Measurements from ENCODE around the gene AHSG.
"Not testable (repeated sequence)": the region's sequence is repeated elsewhere in the genome, so short reads cannot be mapped to it uniquely, and the experiment has no call there.

AHSG gene

DNA sequence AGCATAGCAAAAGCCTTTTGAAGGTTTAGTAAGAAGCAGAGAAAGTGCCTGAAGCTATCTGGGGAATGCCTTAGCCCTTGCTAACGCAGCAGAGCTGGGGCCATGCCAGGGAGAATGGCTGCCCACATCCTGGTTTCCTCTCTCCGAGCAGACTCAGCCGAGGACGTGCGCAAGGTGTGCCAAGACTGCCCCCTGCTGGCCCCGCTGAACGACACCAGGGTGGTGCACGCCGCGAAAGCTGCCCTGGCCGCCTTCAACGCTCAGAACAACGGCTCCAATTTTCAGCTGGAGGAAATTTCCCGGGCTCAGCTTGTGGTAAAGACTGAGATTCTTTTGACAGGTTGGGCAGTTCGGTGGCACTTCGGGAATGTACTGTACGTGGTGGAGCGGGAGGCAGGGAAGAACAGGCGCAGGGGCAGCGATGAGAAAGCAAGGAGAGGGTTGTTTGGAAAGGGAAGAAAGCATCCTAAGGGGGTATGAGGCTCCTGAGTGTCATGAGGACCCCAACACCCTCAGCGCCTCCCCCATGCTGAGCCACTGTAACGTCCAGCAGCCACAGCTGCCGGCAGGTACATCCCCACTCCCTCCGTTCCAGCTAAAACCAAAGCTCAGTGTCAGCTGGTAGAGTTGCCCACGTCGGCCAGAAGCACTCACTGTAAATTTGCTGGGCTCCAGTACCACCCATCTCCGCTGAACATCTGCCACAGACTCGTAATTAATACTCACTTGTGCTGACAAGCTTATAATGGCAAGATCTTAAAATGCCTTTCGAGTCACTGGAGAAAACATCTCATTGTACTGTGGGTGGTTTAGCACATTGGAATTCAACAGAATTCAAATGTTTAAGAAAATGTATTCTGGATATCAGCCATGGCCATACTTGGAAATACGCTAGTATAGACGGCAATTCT lies 4.4 kb downstream of the AHSG start:
- DNase-seq (ENCODE audit: low read depth in 2 of 2), result peak; percentile 75 to 82

DNA sequence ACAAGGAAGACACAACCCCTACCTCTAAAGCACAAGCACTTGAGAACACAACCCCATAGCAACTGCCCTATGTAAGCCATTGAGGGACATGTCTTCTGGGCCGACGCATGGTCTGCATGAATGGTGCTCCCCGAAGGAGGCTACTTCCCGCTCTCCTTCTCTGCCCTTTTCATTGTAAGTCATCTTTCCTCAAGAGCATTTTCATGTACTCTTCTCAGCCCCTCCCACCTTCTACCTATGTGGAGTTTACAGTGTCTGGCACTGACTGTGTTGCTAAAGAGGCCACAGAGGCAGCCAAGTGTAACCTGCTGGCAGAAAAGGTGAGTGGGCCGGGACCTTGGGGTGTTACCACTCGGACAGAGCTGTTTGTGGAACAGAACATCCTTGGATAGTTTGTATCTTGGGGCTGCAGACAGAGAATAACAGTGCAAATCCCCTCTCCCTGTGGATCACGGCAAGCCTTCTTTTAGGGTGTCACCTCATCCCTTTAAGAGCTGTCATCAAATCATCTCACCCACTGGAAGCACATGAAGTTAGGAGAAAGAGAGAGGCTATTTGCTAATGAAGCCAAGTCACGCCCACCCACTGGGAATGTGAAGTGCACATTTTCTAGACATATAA lies 5.6 kb downstream of the AHSG start:
- DNase-seq (ENCODE audit: low read depth in 2 of 2), result no peak

DNA sequence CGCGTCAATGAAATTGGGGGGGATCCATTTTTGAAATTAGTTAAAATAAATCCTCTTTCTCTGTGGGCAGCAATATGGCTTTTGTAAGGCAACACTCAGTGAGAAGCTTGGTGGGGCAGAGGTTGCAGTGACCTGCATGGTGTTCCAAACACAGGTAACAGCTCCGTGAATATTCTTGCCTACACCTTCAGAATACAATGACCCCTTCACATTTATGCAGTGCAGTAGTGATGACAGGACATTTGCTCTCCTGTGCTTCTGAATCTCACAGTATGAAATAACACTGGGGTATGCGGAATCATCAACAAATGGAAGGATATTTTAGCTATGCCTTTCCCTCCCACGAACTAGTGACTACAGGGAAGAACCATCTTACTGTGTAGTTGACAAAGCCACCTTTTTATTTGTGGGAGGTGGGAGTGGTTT lies 6.9 kb downstream of the AHSG start:
- DNase-seq (ENCODE audit: low read depth in 2 of 2), result no peak

DNA sequence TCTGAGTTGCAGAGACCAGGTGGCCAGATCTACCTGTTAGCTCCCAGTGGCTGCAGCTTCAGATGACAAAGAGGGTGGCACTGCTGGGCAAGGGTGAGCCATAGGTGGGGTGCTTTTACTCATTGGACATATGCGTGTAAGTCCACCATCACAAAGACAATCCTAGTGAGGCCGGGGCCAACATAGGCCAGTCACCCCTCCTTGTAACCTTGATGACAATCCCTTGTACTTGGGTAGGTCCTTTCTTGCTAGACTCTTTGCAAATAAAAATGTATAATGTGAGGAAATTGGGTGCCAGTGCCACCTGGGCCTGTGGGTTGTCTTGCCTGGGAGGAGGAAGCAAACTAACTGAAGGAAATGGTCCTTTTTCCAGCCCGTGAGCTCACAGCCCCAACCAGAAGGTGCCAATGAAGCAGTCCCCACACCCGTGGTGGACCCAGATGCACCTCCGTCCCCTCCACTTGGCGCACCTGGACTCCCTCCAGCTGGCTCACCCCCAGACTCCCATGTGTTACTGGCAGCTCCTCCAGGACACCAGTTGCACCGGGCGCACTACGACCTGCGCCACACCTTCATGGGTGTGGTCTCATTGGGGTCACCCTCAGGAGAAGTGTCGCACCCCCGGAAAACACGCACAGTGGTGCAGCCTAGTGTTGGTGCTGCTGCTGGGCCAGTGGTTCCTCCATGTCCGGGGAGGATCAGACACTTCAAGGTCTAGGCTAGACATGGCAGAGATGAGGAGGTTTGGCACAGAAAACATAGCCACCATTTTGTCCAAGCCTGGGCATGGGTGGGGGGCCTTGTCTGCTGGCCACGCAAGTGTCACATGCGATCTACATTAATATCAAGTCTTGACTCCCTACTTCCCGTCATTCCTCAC lies 7.6 kb downstream of the AHSG start:
- DNase-seq (ENCODE audit: low read depth in 2 of 2), result no peak

DNA sequence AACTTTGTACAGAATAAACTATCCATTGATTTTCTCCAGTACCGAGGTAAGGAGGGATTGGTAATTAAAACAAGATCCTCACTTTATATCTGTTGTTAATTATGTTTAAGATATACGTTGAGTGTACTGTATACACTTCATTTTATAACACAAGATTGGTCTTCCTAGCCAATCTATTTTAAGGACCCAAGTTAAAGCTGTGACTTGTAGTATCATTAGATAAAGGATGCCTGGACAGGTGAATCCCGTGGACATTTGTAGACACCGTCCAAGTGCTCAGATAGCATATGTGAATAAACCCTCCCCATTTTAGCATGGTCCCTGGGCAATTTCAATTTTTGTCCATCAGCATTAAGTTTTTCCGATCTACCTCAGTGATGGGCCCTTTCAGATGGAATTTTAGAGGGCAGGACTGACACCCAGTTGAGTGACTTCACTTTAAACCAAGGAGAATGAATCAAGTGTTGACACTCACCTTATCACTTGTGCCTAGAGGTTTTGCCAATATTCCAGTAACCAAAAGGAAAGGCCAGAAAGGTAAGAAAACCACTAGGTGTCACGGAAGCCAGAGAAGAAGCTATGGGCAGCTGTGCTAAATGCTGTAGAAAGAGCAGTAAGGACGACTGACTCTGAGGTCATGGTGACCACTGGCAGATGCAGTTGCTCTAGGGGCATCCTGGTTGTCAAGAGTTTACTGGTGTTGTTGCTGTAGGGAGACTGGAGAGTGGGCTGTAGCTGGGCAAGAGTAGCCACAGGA lies 9.2 kb downstream of the AHSG start:
- no peak for DNase-seq (ENCODE audit: low read depth in 2 of 2)

DNA sequence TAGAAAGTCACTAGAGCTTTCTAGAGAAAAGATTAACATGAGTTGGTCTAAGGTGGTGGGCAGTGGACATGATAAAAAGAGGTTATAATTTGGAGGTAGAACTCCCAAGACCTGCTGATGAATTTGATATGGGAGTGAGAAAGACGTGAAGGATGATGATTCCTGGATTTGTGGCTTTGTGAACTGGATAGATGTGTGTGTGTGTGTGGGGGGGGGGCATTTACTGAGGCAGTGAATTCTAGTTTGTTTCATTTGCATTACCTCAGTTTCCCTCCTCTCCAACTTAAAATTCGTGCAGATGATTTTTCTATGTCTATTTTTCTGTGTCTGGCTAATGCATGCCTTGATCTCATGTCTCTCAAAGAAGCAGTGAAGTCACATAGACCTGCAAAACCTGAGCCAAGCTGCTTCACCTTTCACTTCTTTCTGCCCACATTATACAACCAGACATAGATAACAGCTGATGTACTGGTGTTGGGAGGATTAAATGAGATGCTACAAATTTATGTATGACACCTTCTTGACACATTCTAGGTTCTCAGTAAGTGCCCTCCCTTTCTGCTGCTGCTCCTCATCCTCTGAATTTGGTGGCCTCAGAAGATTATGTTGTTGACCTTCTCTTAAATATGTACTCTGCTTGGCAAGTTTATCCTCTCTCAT lies 9.9 kb downstream of the AHSG start:
- DNase-seq (ENCODE audit: low read depth in 2 of 2), result no peak

DNA sequence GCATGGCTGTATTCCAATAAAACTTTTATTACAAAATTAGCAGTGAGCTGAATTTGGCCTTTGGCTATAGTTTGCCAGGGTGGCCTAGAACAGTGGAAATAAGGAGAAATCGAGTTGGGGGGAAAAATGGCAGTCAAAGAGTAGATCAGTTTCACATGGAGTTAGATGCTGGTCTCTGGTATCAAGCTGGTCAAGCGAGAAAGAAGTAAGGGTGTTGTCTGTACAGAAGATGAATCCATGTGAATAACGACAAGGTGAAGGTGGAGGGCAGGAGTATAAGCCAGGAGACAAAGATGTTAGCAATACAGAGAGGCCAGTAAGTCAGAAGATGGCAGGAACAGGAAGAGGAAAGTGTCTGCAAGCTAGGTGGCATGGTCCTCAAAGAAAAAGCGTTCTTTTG lies 11.7 kb downstream of the AHSG start:
- DNase-seq (ENCODE audit: low read depth in 2 of 2), result no peak

DNA sequence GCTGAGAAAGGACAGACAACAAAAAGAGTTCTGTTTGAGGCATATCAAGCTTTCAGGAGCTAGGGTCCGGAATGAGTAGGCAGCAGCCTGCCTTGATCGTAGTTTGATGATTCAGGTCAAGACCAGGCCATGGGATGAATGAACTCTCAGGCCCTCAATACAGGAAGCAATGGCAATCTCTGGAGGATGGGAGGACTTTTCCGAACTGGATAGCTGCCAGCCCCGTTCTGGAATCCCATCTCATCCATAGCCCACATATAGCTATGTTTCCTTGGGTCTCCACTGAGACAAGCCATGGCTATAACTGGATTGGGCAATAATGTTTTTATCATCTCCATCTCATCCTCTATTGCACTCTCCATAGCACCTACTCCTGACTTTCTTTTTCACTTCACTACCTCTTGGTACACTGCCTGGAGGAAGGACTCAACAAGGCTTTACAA lies 12.8 kb downstream of the AHSG start:
- no peak for DNase-seq (ENCODE audit: low read depth in 2 of 2)

DNA sequence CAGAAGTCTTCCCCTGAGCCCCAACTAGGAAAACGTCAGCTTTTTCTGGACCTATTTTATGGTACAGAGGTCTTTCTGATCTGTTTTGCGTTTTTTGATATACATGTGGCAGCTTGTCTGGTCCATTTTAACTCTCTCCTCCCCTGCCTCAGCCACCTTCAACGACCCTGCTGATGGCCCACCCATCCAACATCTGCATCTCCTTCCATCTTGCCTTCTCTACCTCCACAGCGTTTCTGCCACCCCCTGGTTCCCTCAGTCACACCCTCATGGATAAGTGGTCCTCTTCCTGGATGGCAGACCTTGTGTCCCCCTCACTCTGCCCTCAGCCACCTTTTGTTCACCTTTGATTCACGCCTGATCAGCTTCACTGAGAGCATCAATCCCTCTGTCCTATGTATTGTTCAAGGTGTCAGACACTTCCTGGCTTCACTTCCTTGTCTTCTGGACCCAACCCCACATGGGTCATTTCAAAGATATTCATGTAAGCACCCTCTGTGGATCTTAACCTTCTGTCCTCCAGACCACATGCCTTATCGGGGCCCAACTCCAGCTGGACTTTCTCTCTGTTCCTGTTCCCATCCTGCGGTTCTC lies 13.5 kb downstream of the AHSG start:
- no peak for DNase-seq (ENCODE audit: low read depth in 2 of 2)

DNA sequence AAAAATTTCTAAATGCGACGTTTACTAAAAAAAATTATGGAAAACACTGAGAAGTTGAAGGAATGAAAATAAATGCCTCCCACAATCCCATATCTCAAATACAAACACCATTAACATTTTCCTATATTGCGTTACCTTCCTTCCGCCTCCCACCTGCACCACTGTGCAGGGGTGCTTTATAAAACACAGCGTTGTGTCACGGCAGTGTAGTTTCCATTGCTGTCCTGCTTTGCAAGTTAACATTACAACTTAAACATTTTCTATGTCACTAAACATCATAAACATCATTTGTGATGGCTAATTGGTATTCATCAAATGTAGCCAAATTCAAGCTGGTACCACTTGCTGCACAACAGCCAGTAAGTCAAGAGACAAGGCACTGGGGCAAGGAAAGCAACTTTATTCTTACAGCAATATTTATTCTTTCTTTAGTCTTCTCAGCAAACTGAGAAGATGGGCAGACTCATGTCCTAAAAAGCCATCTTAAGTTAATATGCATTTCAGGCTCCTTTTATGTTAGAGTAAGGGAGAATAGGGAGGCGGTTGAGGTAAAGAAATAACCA lies 15.1 kb downstream of the AHSG start:
- DNase-seq (ENCODE audit: low read depth in 2 of 2), result no peak

DNA sequence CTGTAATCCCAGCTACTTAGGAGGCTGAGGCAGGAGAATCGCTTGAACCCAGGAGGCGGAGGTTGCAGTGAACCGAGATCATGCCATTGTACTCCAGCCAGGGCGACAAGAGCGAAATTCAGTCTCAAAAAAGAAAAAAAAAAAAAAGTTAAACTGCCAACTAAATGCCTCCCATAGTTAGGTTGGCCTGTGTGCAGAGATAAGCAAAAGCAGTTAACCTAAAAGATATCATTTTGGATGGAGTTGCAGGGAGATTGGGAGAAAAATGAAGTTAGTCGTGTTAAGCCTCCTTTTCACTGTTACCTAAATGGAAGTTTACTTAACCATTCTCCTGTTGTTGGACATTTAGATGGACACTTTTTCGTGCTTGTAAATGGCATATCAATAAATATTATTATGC lies 15.9 kb downstream of the AHSG start:
- DNase-seq (ENCODE audit: low read depth in 2 of 2), result no peak

DNA sequence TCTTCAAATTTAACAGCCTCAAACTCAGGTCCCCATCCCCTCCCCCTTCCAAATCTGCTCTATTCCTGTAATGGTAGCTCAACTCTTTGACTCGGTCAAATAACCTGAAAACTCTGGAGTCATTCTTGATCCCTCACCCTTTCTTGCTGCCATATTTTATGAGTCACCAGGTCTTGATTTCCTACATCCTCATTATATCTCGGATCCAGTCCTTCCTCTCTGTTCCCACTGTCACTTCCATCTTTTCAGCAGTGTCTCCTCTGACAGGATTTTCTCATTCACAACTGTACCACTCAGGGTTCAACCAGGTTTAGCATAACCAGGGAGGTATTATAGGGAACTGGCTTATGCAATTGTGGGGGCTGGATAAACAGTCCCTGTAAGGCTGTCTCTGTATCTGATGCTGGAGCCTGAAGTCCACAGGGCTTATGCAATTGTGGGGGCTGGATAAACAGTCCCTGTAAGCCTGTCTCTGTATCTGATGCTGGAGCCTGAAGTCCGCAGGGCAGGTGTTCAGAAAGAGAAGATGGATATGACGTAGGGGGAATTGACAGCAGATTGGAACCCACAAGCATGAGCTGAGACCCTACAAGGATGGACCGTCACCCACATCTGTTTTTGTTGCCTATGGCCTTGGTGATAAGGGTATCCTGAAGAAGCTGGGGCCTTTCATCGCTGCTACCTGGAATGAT lies 18.2 kb downstream of the AHSG start:
- no peak for DNase-seq (ENCODE audit: low read depth in 2 of 2)

DNA sequence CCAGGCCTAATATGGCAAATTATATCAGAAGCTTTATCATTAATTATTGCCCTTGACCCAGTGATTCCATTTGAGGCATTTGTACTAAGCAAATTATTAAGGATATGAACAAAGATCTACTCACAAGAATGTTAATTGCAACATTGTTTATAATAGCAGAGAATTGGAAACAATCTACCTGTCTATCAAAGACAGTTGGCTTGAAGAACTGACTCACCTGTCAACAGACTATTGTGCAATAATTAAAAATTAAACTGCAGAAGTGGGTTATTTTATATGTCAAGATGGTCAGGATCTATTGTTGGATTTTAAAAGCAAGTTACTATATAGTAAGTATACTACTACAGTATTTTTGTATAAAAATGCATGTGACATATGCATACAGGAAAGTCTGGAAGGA lies 20.6 kb downstream of the AHSG start:
- no peak for DNase-seq (ENCODE audit: low read depth in 2 of 2)

DNA sequence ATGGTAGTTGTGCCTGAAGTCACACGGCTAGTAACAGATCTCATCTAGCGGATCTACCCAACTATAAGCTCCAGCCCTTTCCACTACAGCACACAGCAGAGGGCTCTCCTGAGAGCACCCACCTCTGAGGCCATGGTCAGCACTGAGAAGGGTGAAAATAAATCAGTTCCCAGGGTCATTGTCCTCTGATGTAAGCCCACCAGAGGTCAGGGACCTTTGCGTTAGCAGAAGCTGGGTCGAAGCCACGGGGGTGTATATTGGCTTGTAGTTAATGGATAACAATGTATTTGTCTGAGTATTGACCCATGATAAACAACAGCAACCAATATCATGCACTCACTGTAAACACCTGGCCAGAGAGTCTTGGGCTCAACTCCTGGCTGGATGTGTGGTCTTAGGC lies 21.3 kb downstream of the AHSG start:
- DNase-seq (ENCODE audit: low read depth in 2 of 2), result not testable (repeated sequence)

DNA sequence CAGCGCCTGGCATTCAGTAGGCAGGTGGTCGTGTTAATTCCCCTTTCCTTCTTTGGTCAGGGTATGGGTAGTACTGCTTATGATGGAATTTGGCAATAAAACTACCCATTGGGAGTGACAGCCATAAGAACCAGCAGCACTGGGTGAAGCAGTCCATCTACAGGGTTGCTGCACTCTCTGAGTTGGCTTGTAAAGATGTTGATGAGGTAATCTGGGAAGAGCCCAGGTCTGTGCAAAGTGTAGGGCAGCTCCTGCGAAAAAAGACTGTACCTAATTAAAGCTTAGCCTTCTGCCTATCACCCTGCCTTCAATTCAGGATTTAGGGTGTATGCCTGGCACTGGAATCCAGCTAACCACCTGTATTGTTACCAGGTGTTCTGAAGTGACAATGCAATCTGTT lies 22.7 kb downstream of the AHSG start:
- no peak for DNase-seq (ENCODE audit: low read depth in 2 of 2)

DNA sequence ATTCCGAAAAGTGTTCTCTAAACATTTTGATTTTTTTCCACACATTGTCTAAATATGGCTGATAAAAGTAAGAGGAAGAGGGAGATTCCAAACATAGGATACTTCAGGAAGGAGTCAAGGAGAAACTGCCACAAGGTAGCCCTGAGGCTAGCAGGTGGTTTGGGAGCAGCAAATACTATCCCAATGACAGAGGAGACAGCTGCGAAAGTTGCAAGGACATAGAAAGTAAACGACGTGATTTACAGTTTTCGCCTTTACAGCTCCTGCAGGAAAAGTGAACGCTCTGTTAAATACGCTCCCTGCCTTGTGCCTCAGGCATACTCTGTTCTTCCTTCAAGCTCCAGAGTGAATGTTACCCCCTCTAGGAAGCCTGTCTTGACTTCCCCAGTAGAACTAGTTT lies 23.7 kb downstream of the AHSG start:
- no peak for DNase-seq (ENCODE audit: low read depth in 2 of 2)

DNA sequence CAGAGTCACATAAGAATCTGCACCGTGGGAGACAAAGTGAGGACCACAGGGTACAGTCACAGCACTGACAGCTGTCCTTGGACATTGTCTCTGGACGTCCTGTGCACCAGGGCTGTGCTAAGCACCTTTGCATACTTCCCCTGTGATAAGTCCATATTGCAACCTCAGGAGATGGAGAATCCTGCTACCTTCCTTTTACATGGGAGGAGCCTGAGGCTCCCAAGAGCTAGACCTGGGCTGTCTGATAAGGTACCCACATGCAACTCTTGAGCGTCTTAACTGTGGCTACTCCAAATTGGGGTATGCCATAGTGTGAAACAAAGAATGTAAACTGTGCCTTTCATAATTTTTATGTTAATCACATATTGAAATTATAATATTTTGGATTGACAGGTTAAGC lies 24.8 kb downstream of the AHSG start:
- no peak for DNase-seq (ENCODE audit: low read depth in 2 of 2)

DNA sequence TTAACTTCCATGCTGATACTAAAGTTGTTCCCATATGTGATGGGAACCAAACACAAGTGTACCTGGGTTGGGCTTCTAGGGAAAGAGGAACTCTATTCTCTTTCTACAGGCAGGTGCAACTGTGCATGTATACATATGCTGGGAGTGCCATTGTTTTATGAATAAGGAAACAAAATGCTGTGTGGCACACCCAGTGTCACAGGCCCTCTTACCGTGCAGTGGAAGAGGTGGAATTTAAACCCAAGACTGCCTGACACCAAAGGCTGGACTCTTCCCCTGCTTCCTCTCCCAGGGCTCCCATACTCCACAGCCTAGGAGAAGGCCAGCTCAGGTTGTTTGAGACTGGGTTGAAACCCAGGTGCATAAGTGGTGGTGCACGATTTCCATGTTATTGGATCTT lies 25.4 kb downstream of the AHSG start:
- no peak for DNase-seq (ENCODE audit: low read depth in 2 of 2)

DNA sequence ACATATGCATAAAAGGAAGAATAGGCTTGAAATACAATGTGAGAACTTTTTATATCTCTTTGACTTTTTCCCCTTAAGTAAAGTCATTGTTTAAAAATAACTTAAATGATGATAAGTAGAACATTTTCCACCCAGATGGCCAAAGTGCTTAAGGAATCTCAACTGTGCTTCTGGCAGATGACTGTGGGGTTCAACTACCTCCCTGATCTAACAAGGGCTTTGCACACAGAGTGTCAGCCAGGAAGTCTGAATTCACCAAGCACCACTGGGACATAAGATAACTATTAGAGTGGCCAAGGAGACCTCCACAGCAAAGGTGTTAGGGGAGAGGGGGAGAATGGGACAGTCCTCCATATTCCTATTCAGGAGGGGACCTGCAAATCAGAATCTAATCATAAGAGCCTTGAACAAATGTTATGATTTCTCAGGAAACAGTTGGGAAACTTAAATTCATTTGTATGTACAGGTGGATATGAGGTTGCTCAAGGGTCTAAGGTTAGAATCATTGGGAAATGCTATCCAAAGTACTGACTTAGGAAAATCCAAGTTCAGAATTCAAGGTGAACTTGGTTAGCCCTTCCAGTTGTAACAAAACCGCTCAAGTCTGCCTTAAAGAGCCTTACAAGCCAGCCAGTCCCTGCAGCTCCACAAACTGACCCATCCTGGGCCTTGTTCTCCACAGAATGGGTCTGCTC lies 27.1 kb downstream of the AHSG start, which contains the start of gene FETUB:
FETUB (plus strand) TSS at position 622 of the 695 bp plus-strand sequence; CDS start at position 684, 62 bp downstream.
- DNase-seq (ENCODE audit: low read depth in 2 of 2), result no peak
